NOMO-1 treated with dmso at 0.1 percent for 144 hours (cell line): ENCODE results near the gene HTATIP2.
"Not testable (repeated sequence)": the region's sequence is repeated elsewhere in the genome, so short reads cannot be mapped to it uniquely, and the experiment has no call there.

ENCODE experiments used
- DNase-seq: peaks from one replicate; lab custom pipeline; 2025; ENCODE audit not compliant: unreplicated experiment; lab: John Stamatoyannopoulos, UW

Gene HTATIP2

DNA sequence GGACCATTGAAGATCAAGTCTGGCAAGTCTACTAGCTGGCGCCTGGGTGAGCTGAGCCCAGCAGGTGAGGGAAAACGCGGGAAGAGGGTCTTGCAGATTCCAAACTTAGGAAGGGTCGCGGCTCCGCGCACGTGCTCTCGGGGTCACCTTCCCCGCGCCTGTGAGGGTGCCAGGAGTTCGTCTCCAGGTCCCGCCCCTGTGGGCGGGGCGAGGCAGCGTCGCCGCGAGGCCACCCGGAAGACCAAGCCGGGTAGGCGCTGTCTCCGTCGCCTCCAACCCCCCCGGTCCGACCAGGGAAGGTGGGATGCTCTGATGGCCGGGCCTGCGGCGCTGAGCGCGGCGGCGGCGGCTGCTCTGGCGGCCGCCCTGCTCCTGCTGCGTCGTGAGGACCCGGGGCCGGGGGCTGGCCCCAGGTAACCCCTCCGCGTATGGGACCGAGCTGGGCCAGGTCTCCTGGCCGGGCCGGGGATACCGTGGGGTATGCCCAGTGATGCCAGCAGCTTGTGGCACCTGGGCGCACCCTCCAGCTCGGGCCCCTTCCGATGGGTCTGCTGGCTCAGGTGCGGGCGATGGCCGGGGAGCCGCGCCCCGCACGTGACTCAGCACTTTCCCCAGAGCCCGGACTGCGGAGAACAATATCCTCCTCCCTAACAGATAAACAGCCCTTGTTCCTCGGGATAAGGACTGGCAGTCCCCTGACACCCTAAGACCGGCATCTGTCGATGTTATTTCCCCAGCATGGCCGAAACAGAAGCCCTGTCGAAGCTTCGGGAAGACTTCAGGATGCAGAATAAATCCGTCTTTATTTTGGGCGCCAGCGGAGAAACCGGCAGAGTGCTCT, at the start of gene HTATIP2:
Gene HTATIP2 (plus strand): TSS at position 215 of the 841 bp plus-strand sequence. CDS start 524 bp downstream, at position 739.
- DNase-seq: no peak

DNA sequence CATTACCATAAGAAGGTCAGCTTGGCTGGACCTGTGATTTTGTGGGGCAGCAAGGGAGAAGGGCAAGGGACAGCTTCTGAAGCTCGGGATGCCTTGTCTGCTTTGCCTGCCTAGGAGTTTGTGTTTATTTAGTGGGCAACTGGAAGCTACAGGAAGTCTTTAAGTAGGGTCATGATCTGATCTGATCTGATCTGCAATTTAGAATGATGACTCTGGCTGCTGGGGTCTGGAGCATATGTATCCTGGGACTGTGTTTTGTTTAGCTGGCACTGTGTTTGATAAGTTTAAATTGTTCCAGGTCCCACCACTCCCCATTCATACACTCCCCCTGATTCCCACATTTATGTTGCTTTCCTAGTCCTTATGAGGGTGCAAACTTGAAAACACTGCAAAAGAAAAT, 47.7 kb upstream of the HTATIP2 start:
- DNase-seq: no peak

DNA sequence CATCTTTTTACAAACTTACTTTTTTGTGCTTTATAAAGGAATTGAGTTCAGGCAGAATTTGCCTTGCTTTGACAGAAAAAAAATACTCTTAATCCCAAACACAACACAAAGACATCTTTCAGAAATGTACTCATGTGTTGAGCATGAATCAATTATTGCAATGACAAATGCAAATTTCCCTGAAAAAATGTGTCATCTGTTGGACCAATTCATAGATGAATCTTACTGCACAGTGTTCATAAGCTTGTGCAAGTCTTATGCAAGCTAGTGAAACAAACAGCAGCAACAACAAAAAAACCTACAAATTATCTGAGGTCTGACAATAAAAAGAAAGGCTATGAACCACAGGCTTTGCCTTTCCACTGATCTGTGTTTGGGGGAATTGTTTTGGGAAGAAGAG, 42.3 kb upstream of the HTATIP2 start:
- no peak for DNase-seq

DNA sequence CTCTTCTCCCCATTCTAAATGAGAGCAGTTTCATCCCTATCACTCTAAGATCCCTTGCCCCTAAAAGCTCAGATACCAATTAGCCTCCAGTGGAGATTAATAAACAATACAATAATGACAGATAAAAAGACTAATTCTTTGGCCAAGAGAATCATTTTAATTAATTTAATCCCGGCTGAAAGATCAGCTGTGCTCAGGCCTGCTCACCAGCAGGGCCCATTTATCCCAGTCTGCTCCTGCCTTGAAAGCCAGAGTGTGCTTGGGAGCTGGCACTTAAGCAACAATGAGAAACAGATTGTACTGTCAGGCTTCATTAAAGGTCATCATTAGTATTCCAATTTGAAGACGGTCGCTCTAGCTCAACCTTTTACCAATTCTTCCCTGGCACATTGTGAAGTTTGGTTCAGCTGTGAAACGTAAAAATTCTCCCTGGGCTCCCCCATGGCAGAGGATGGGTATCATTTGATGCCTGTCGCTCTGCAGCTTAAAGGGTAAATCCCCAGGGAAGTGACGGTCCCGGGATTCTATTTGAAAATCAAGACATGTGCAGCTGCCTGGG, 36.1 kb upstream of the HTATIP2 start:
- DNase-seq: no peak

DNA sequence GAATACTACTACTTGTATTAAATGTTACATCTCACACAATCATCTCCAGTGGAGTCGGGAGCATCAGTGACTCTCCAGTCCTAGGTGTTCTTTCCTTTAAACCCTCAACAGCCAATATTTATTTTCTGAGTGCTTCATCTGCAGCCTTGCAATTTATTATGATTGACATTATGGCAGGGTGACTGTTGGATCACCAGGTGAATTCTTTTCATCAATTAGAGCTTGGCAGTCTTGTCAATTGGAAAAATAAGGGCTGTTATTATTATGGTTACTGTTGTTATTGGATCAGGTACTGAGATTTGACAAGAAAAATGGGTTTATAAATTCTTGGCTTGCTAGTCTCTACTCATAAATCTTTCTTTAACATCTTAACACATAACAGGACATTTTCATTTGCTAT, 27.5 kb upstream of the HTATIP2 start:
- DNase-seq: no peak

DNA sequence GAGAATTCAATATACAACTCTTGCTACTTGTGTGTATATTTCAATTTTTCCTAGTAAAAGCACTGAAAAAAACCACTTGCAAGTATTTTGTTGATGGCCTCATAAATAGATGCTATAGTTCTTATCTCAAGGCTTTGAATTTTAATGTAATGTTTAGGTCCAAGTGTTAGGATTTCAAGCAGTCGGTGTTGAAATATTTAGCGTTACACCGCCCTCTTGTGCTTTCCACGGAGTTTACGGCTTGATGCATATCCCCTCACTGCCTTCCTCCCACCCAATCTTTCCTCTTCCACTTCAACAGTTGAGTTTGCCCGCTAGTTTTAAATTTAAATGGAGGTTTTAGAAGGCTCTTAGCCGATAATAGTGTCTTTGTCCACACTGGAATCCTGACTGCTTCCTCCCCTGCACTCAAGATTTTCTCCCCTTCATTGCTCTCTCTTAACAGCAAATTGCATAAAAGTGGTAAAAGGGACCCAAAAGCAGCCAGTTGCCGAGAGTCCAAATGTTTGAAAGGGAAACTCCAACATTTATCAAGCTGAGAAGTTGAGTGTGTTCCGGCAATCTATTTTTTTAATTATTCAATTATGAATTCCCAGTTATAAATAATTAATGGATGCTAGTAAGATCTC, 25.9 kb upstream of the HTATIP2 start:
- DNase-seq: no peak

DNA sequence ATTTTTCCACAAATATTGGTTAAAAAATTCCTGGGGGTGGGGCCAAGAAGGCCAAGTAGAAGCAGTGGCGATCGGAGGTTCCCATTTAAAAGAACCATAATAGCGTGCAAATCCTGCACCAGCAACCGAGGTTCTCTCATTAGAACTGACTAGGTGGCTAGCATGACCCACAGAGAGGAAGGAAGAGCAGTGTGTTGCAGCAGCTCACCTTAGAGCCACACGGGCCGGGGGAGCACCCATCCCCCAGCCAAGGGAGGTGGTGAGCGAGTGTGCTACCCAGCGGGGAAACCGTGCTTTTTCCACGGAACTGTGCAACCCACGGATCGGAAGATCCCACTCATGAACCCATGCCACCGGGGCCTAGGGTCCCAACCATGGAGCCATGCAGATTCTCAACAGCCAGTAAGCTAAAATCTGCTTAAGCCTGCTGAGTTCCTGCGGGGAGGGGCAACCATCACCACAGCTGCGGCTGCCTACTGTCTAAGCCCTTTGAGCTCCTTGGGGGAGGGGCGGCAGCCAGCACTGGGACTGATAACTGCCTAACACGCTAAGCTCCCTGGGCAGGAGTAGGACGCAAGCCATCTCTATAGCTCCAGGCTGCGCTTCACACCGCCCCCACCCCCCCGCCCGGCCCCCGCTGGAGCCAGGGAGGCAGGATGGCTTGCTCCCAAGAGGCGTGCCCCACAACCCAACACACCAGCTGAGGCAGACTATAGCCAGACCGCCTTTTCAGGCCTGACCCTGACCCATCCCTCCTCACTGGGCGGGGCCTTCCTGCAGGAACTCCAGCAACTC, 21.0 kb upstream of the HTATIP2 start:
- no peak for DNase-seq

DNA sequence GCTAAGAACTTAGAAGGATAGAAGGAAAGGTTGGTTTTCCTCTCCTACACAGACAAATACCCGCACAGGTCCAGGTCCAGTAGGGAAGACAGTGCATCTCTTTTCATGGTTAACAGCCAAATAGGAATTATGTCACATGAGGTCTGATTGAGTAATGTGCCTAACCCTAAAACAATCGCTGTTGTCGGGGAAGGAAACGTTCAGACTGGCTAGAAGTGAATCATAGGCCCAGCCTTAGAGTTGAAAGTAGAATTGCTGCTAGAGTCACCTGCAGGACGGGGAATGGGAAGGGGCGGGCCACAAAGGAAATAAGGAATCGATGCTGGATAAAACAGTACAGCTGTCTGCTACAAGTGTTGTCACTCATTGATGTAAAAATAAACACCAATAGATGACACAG, 12.4 kb upstream of the HTATIP2 start:
- DNase-seq: peak; percentile 37

DNA sequence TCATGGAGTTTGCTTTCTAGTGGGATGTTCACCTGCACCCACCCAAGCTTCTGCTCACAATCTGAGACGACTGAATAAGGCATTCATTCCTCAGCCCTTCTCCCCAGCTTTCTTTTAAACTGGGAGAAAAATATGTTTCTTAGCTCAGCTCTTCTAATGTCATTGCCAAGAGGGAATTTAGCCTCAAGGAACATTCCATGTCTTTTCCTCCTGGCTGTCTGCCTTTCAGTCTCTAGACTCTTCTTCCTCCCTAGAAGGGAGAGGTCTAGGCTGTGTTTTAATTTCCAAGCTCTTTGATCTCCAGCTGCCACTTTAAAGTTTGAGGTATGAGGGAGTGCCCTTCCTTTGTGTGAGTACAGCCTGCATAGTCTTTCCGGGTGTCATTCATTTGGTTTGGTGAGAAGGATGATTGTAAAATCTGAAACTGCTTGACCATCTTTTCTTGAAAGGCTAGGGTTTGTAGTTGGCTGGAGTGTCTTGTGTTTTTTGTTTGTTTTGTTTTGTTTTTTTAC, 11.7 kb upstream of the HTATIP2 start:
- no peak for DNase-seq

DNA sequence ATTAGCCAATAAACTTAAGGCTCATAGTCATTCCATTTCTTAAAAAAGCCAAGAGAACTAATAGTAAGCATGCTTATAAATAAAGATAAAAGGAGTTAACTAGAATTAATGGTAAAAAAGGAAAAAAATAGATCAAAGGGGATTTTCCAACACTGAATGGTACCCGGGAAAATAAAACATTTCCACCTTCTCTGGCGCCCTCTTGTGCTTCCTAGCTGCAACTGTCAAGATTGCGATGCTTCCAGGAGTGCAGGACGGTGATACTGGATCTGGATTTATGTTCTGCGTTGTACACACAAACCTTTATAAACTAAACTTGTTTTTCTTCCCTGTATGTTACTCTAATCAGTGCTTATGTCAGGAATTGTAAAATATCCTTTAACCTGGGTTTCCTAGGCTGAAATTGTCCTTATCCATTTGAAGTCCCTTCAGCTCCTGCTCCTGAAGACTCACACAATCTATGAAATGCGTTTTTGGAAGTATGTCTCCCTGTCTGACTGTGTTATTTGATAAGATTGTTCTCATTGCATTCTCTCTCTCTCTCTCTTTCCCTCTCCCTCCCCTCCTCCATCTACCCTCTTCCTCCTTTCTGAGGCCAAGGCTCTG, 9.6 kb upstream of the HTATIP2 start:
- no peak for DNase-seq

DNA sequence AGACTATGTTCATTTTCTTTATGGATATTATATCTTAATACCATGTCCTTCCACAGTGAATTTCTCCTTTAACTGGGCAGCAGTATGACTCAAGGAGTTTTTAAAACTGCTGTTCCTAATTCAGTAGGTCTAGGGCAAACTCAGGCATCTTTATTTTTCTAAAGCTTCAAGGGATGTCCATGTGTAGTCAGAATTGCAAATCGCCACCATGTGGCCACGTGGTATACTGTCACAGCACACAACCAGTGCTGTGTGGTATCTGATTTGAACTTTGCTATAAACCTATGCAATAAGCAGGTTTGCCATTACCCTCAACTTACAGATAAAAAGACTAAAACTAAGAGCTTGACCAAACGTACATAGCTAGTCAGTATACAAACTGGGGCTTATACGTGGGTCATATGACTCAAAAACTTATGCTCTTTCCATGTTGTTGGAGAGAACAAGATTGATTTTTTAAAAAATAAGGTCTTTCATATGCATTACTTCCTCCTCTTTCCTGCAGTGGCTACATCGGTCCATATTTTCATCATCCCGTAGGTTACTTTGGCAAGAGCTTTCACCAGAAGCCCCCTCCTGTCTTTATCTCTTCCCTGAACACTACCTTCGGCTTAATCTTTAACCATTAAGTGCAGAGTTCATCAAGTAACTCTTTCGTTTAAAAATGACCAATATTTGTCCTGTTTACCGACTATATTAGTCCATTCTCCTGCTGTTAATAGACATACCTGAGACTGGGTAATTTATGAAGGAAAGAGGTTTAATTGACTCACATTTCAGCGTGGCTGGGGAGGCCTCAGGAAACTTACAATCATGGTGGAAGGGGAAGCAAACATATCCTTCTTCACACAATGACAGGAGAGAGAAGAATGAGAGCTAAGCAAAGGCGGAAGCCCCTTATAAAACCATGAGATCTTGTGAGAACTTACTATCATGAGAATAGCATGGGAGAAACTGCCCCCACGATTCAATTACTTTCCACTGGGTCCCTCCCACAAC, 8.0 kb upstream of the HTATIP2 start:
- DNase-seq: no peak

DNA sequence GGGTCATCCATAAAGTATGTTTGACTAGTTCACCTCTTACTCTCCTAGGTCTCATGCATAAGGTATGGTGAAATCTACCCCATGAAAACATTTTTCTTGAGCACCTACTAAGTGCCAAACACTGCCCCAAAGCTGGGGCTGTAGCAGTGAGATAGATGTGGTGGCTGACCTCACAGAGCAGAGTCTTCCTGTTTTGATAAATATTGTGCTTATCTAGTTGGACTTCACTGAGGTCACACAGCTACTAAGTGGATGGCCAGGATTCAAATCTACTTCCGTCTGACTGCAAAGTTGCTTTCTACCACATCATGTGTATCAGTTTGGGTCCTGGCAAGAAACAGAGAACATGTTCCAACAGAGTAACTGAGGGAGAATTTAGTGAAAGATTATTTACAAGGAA, 6.4 kb upstream of the HTATIP2 start:
- DNase-seq: no peak

DNA sequence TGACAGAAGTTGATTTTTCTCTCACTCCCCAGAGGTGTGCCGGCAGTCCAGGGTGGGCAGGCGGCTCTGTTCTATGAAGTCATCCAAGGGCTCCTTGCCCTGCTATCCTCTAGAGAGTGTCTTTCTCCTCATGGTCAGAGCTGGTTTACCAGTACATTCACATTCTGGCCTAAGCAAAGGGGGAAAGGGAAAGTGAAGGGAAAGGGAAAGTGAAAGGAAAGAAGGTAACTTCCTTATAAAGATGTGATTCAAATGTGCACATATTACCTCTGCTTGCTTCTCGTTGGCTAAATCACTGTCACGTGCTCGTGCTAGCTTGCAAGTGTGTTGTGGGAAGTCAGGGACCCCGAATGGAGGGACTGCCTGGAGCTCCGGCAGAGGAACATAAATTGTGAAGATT, 2.9 kb upstream of the HTATIP2 start:
- DNase-seq: peak; percentile 78

DNA sequence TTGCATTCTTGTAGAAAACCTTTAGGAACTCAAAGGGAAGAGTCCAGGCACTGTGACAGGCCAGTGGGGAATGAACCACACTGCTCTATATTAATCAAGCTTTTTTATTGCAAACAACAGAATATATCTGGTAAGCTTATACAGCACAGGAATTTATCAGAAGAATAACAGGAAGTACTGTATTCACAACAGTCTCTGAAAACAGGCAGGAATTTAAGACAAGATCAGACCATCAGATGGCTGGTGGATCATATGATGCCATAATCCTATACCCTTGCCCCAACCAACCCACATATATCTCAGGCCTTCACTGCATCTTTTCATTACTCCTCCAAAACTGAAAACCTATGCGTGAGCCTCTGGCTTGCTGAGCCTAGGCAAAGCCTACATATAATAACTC, 1.0 kb upstream of the HTATIP2 start:
- DNase-seq: no peak

DNA sequence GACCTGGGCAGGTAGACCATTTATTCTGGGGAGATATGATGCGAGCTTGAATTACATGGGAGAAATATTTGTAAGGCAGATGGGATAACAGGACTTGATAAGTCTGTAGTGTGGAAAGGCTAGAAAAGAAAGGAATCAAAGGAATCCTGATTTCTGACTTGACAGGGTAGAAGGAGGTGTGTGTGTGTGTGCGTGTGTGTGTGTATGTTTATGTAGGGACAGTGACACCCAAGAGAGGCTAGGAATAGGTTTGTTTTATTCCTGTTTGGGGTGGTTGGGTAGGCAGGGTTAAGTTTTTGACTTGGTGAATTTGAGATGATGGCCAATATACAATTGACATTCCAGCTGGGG, 390 bp upstream of the HTATIP2 start:
- DNase-seq: no peak

DNA sequence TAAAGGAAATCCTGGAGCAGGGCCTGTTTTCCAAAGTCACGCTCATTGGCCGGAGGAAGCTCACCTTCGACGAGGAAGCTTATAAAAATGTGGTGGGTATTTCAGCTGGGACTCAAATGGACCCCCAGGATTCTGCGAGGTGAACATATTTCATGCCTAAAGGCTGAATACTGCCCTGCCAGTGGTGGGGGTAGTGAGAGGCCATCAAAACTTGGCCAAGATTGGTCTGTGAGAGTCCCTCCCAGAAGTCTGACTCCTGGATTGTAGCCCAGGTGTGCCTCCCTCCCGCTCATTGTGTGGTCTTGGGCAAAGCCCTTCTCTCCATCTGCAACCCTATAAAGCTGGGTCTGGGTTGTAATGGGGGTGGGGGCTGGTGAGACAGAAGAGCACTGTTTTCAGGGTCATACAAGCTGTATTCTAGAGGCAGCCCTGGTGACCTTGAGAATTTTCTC, 853 bp downstream of the HTATIP2 start:
- DNase-seq: no peak

DNA sequence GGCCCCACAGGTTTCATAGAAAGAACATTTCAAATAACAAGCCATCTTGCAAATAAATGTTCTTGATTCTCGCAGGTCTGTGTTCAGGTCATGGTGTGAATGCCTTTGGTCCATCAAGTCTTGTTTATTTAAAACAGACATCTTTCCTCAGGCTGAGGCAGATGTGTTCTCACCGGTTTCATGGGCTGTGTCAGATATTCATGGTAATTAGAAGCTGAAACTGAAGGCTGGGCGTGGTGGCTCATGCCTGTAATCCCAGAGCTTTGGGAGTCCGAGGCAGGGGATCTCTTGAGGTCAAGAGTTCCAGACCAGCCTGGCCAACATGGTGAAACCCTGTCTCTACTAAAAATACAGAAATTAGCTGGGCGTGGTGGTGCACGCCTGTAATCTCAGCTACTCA, 2.0 kb downstream of the HTATIP2 start:
- DNase-seq: not testable (repeated sequence)

DNA sequence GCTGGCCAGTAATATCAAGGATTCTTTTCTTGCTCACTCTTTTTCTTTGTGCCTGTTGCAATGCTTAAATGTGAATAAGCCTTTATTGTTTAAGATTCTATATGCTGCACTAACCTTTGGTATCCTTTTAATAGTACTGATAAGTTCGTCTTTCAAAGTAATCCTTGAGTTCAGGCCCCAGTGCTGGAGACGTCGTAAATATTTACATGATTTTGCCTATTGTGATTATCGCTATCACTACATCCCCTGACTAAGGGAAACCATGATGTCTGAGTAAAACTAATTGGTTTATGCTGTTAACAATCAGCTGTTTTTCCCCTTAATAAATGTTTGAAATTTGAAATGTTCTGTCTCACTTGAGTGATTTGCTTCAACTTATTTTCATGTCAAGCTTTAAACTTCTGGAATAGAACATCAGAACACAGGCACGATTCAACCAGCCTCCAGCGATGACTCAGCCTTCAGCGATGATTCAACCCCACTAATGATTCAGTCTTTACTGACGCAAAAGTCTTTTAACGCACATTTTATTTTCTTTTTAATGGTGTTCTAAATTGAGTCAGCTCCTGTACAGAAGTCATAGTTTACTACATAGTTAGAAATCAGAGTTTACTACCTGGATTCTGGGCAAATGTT, 3.9 kb downstream of the HTATIP2 start:
- no peak for DNase-seq

DNA sequence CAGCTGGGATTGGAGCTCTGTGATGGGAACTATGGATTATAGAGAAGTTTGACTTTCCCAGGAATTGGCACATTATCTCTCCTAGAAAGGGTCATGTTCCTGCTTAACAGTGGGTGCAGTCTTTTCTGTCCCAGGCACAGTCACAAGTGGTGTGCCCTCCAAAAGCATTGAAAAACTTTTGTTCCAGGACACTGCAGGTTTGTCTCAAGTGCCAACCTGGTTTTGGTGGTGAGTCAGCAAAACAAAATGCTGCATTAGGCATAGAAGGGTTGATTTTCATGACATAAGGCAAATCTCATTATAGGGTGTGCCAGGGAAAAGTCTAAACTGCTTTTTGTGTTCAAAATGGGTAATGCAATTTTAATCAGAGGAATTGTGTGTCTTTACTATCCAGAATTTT, 4.9 kb downstream of the HTATIP2 start:
- no peak for DNase-seq
